ENCODE measurements around the gene NAPG. TPM values are rescaled to one million over a fixed set of nuclear protein-coding genes. Genes with fewer than 3 reads are reported as not detected.
"Not testable (repeated sequence)": the region's sequence is repeated elsewhere in the genome, so short reads cannot be mapped to it uniquely, and the experiment has no call there.

Gene NAPG
- total and polyA plus RNA-seq, 2 donors (not counting 3 experiments of a cell fraction or from before 2014, with no cell fraction given): 10.8 to 34.1 TPM

- no peaks in the 10 kb centered on the region for H3K9me3 ChIP-seq (replicated peaks; ENCODE audit: control insufficient read depth, insufficient read depth, low read length)
- BruUV-seq (replicated peaks): no TSS peak
- CTCF ChIA-PET: interaction anchor here (0.7 to 1.2 kb wide), 3 partner anchors 8 to 602 kb away, joined by 3 to 8 read pairs (median 3); no protein-coding TSS in a partner anchor
- no peaks in the 10 kb centered on the region for H4K20me1 ChIP-seq (replicated peaks; ENCODE audit: control insufficient read depth, extremely low read depth, insufficient read depth, low read length)
- no peak overlapping the region for H2AFZ ChIP-seq (ENCODE audit: low read depth, low read length)
- DNase-seq (ENCODE audit: low read depth, low spot score) (no peak), FAIRE-seq (no peak)
- no peak overlapping the region for H3K9ac ChIP-seq (replicated peaks; ENCODE audit: extremely low read depth, insufficient read depth, low read length)
- no peaks in the 10 kb centered on the region for H3K9me1 ChIP-seq (replicated peaks; ENCODE audit: control insufficient read depth, extremely low read depth, insufficient read depth, low read length)
- no peaks in the 10 kb centered on the region for H3K79me2 ChIP-seq (ENCODE audit: control insufficient read depth, insufficient read depth, low read length)
- H3K4me2 ChIP-seq (ENCODE audit: insufficient read depth, low read length): no peak overlapping the region
- TF ChIP-seq POLR2AphosphoS5 (IDR thresholded peaks at IDR 0.05; ENCODE audit: insufficient read depth, low read depth, low read length) (no peak), MYC (IDR thresholded peaks at IDR 0.05; ENCODE audit: low read depth, low read length) (no peak), CTCF (IDR thresholded peaks at IDR 0.05; ENCODE audit: extremely low read depth in 1 of 2, insufficient read depth in 1 of 2, low read depth in 1 of 2, low read length in 2 of 2) (no peak), MAX (IDR thresholded peaks at IDR 0.05; ENCODE audit: insufficient read depth, insufficient read length) (no peak), JUN (IDR thresholded peaks at IDR 0.05; ENCODE audit: borderline replicate concordance, insufficient read depth, insufficient read length, low read depth) (no peak), GATA2 (IDR thresholded peaks at IDR 0.05; ENCODE audit: insufficient read depth, insufficient read length, low read depth, low read length) (no peak), POLR2A (IDR thresholded peaks at IDR 0.05; ENCODE audit: low read depth, low read length) (no peak), EZH2 (IDR thresholded peaks at IDR 0.05; ENCODE audit: borderline replicate concordance, low read depth, low read length, severe bottlenecking) (no peak), FOS (IDR thresholded peaks at IDR 0.05; ENCODE audit: borderline replicate concordance, insufficient read depth, low read length) (no peak)
- dilution Hi-C loops (cut with MboI; ENCODE audit: extremely low pct_ligation_motif_present, low sequenced_read_pairs): no loop called here
- POLR2A ChIA-PET: no interaction called here
- no peak overlapping the region for H3K4me3 ChIP-seq (replicated peaks in 1 of 3; ENCODE audit: insufficient read depth in 1 of 3, low read depth in 1 of 3, low read length in 3 of 3)
- no peaks in the 10 kb centered on the region for H3K4me1 ChIP-seq (ENCODE audit: control insufficient read depth, extremely low read depth, insufficient read depth, low read length)
- H3K27me3 ChIP-seq (ENCODE audit: control insufficient read depth in 2 of 2, insufficient read depth in 2 of 2, low read length in 2 of 2): no peaks in the 10 kb centered on the region
- H3K36me3 ChIP-seq (ENCODE audit: control insufficient read depth in 2 of 2, extremely low read depth in 1 of 2, insufficient read depth in 2 of 2, low read length in 2 of 2): peaks cover 21 to 34% of the 10 kb centered on the region in 2 experiments
- intact Hi-C loops (cut with micrococcal nuclease): no loop called here
- no peak overlapping the region for H3K27ac ChIP-seq (ENCODE audit: insufficient read depth, low read depth, low read length)
Measured at GRCh38 chr18:10552226-10552625, 26.4 kb downstream of the NAPG start.

DNA sequence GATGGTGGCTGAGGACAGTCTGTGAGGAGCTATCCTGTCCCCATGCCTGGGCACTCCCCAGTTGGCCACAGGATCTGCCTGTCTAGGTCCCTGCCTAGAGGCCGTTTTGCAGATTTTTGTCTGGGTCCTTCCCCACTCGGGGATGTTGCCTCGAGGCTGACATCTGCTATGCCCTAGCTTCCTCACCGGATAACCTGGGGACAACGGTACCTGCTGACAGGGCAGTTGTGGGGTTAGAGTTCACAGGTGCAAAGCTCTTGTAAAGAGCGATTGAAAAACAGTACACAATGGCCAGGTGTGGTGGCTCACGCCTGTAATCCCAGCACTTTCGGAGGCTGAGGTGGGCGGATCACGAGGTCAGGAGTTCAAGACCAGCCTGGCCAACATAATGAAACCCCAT lies 30.4 kb downstream of the NAPG start:
- BruUV-seq (replicated peaks); H3K27me3 ChIP-seq (ENCODE audit: control insufficient read depth in 2 of 2, insufficient read depth in 2 of 2, low read length in 2 of 2); H3K4me2 ChIP-seq (ENCODE audit: insufficient read depth, low read length); H3K4me1 ChIP-seq (ENCODE audit: control insufficient read depth, extremely low read depth, insufficient read depth, low read length); H3K4me3 ChIP-seq (replicated peaks in 1 of 3; ENCODE audit: insufficient read depth in 1 of 3, low read depth in 1 of 3, low read length in 3 of 3); H3K79me2 ChIP-seq (ENCODE audit: control insufficient read depth, insufficient read depth, low read length); H3K9me3 ChIP-seq (replicated peaks; ENCODE audit: control insufficient read depth, insufficient read depth, low read length); POLR2A ChIA-PET; dilution Hi-C loops (cut with MboI; ENCODE audit: extremely low pct_ligation_motif_present, low sequenced_read_pairs); FAIRE-seq; H3K9me1 ChIP-seq (replicated peaks; ENCODE audit: control insufficient read depth, extremely low read depth, insufficient read depth, low read length); H3K27ac ChIP-seq (ENCODE audit: insufficient read depth, low read depth, low read length); H2AFZ ChIP-seq (ENCODE audit: low read depth, low read length); H4K20me1 ChIP-seq (replicated peaks; ENCODE audit: control insufficient read depth, extremely low read depth, insufficient read depth, low read length); DNase-seq (ENCODE audit: low read depth, low spot score); H3K9ac ChIP-seq (replicated peaks; ENCODE audit: extremely low read depth, insufficient read depth, low read length); intact Hi-C loops (cut with micrococcal nuclease): not testable (repeated sequence)
- CTCF ChIA-PET: interaction anchor here (2.3 kb wide), 1 partner anchor 598 kb away, joined by 7 read pairs; no protein-coding TSS in a partner anchor
- H3K36me3 ChIP-seq (ENCODE audit: control insufficient read depth in 2 of 2, extremely low read depth in 1 of 2, insufficient read depth in 2 of 2, low read length in 2 of 2): peaks cover 12 to 17% of the 10 kb centered on the region in 2 experiments
